Measurements from ENCODE around the gene PLCB4. TPM values are rescaled to one million over a fixed set of nuclear protein-coding genes. Genes with fewer than 3 reads are reported as not detected.

Gene PLCB4
- total RNA-seq, 1 experiment from 2014 or later, result 10.1 TPM

GRCh38 chr20:9126527-9126926 is 57.6 kb downstream of the PLCB4 start:
- H2BK20ac ChIP-seq (ENCODE audit: low read depth, low read length, poor library complexity, severe bottlenecking), result no peak overlapping the region
- no peak overlapping the region for H3K27ac Mint-ChIP-seq
- H3K79me1 ChIP-seq (ENCODE audit: insufficient read depth, low read depth, low read length, poor library complexity, severe bottlenecking), result no peaks in the 10 kb centered on the region
- H3K9me3 Mint-ChIP-seq, result peaks cover 0 to 4% of the 10 kb centered on the region in 2 experiments; a peak in 2 of 5 replicates
- no peak overlapping the region for H3K56ac ChIP-seq (ENCODE audit: insufficient read length, low read depth, low read length)
- H2BK15ac ChIP-seq (ENCODE audit: low read depth, low read length), result no peak overlapping the region
- no peak overlapping the region for H3K18ac ChIP-seq (ENCODE audit: insufficient read length, low read depth, low read length)
- no peak overlapping the region for H2BK120ac ChIP-seq (ENCODE audit: low read depth, low read length, poor library complexity, severe bottlenecking)
- H3K4me1 Mint-ChIP-seq, result no peaks in the 10 kb centered on the region
- no peak overlapping the region for H2AK5ac ChIP-seq (ENCODE audit: insufficient read length, low read length)
- no peak overlapping the region for H3K4me2 ChIP-seq (ENCODE audit: insufficient read depth, insufficient read length, low read length)
- peaks cover 0 to 1% (median 0%) of the 10 kb centered on the region in 3 experiments; a peak in 4 of 7 replicates for H3K36me3 Mint-ChIP-seq (ENCODE audit: insufficient read depth in 1 of 3, low read depth in 3 of 3)
- H3K27me3 ChIP-seq (ENCODE audit: insufficient read depth, low read length), result no peaks in the 10 kb centered on the region
- no peak overlapping the region for H3K27ac ChIP-seq (ENCODE audit: insufficient read length, low read depth, low read length)
- H4K20me1 ChIP-seq (ENCODE audit: control insufficient read depth, insufficient read depth, insufficient read length), result no peaks in the 10 kb centered on the region
- no peak overlapping the region for H4K8ac ChIP-seq (replicated peaks; ENCODE audit: insufficient read length, low read depth, low read length)
- no peak overlapping the region for H4K91ac ChIP-seq (ENCODE audit: insufficient read length, low read depth, low read length)
- no peak overlapping the region for H4K5ac ChIP-seq (ENCODE audit: insufficient read length, low read depth, low read length)
- H3K4me3 Mint-ChIP-seq, result no peak overlapping the region
- no peak overlapping the region for H2BK12ac ChIP-seq (ENCODE audit: insufficient read length, low read depth, low read length)
- H3K27me3 Mint-ChIP-seq (ENCODE audit: low read depth), result no peaks in the 10 kb centered on the region
- H3K9me3 ChIP-seq (ENCODE audit: control insufficient read depth, low read depth, low read length), result peaks cover 1% of the 10 kb centered on the region
- DNase-seq, result no peak
- no peak overlapping the region for H3K14ac ChIP-seq (ENCODE audit: insufficient read depth, low read length)
- H3K23me2 ChIP-seq (ENCODE audit: insufficient read length, low read depth, low read length, poor library complexity, severe bottlenecking), result no peaks in the 10 kb centered on the region
- H3K79me2 ChIP-seq (ENCODE audit: insufficient read depth, low read length), result no peaks in the 10 kb centered on the region
- H2AFZ ChIP-seq (ENCODE audit: low read length), result no peak overlapping the region
- no peak overlapping the region for H2BK5ac ChIP-seq (ENCODE audit: insufficient read length, low read length)
- no peaks in the 10 kb centered on the region for H3K4me1 ChIP-seq (ENCODE audit: insufficient read depth, low read length)
- no peak overlapping the region for H3K4ac ChIP-seq (ENCODE audit: low read depth, low read length)
- no peak overlapping the region for H3T11ph ChIP-seq (ENCODE audit: low read length)
- TF ChIP-seq CTCF (conservative IDR thresholded peaks at IDR 0.05), result no peak
- H3K23ac ChIP-seq (ENCODE audit: insufficient read length, low read depth, low read length), result no peak overlapping the region
- H3K9ac ChIP-seq (ENCODE audit: extremely low read depth, insufficient read length, low read length), result no peak overlapping the region
